CD4-positive, alpha-beta T cell treated with Interleukin-10 for 1 hour (primary cell): ENCODE measurements around the gene STK10.

Experiments used
- DNase-seq: peaks from one replicate; pipeline ENCODE4 v3.0.0-alpha.2; 2020

Gene STK10

GRCh38 chr5:172105811-172106210 is 82.2 kb downstream of the STK10 start:
- DNase-seq, result no peak

DNA sequence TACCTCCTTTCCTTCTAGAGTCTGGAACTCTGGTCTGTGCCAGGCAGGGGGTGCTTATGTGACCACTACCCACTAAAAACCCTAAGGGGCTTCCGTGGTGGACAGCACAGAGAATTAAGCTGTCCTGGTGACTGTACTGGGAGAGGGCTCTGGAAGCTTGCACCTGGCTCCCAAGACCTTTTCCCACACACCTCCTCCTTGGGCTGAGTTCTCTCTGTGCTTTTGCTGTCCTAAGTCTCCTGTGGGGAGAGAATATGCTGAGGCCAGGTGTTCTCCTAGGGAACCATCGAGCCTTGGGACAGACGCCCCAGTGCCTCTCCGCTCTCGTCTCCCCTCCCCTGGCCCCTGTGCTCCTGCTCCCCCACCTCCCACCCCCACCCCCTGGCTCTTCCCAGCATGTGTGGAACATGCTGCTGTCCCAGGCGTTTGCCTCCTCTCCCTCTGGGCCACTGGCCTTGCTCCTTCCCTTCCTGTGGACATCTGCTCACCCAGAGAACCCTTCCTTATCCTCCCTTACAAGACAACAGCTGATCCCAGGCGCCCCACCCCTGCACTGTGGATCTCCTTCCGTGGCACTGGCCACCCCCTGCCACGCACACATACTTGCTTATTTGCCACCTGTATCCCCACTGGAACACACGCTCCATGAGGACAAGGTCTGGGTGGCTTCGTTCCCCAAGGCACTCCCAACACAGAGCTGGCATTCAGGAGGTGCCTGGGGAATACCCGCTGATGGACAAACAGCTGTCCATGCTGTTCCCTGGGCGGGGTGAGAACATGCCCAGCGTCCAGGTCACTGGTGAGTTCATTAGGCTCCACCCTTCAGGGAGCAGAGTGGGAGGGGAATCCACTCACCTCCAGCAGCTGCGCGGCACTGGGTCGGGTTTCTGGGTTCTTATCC is 83.0 kb downstream of the STK10 start:
- DNase-seq, result no peak

- no peak for DNase-seq
Measured at GRCh38 chr5:172104021-172104420, 84.0 kb downstream of the STK10 start.

DNA sequence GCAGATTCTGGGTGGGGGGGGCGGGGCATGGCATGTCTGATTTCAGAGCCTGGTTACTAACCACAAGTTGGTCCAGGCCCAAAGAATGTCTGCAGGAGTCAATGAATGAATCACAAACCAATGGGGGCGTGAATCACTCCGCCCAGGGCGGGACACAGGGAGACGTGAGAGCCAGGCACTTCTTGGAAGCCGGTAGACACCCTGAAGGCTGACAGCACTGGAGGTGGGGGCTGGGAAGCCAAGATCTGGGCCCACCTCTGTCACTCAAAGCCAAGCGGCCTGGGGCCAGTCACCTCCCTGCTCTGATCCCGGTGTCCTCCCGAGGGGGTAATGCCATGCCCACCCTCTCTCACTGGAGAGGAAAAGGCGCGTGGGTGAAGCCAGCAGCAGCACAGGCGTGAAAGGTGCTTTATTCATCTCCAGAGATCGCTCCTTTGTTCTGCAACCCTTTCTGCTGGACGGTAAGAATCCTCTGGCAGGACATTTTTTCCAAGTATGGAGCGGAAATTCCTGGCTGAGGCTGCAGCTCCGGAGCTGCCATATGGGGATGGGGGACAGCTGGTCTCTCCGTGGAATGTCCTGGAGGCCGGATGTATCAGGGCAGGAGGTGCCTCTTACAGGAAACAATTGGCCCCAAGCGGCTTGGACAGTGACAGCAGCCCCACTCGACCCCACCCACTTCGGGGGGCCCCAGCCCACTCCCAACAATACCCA is 85.0 kb downstream of the STK10 start:
- no peak for DNase-seq

DNA sequence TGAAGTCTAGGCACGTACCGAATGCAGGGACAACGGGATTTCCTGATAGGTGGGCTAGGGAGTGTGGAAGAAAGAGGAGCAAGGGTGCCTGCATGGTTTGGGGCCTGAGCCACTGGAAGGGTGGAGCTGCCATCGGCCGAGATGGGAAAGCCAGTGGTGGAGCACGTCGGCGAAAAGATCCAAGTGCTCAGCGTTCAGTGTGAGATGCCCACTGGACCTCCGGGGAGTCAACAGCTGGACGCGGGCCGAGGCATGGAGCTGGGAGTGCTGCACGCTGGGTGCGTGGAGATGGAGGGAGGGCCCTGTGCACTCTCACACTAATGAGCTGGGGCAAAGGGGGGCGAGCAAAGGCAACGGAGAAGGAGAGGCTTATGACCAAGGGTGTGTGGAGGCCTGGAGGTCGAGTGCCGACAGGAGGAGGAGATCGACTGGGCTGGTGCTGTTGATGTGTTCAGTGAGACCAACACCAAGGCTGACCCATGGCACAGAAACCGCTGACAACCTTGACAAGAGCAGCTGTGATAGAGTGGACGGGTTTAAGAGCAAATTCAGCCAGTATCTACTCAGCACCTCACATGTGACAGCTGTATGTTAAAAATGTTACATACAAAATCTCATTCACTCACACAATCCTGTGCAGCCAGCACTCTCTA is 85.7 kb downstream of the STK10 start:
- no peak for DNase-seq

GRCh38 chr5:172101547-172102217 is 86.3 kb downstream of the STK10 start:
- DNase-seq, result no peak

GRCh38 chr5:172098883-172099282 is 89.1 kb downstream of the STK10 start:
- no peak for DNase-seq

DNA sequence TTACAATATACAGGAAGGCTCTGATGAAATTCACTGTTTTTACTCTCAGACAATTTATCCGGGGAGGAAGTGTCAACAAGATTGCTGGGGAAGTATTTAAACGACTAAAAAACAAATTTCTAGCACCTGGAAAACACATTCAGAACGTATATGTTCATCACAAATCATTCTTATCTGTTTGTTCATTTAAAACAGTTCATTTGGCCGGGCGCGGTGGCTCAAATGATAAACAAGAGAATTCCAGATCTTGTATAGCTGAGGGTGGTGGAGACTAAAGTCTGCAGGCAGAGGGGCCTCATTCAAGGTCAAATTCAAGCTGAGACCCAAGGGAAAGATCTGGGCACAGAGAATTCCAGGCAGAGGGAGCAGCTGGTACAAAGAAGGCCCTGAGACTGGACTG is 90.0 kb downstream of the STK10 start:
- DNase-seq, result no peak

DNA sequence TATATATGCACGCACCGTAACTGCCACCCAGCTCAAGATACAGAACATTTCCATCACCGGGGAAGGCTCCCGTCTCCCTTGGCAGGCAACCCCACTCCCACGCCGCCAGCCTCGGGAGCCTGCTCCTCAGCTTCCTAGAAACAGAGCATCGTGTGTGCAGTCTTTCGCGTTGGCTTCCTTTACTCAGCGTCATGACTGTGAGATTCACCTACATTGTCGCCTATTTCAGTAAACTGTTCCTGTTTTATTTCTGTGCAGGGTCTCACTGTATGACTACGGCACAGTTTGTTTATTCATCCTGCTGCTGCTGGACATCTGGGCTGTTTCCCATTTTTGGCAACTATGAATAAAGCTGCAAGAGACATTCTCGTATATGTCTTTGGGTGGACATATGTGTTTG is 90.7 kb downstream of the STK10 start:
- DNase-seq, result no peak

DNA sequence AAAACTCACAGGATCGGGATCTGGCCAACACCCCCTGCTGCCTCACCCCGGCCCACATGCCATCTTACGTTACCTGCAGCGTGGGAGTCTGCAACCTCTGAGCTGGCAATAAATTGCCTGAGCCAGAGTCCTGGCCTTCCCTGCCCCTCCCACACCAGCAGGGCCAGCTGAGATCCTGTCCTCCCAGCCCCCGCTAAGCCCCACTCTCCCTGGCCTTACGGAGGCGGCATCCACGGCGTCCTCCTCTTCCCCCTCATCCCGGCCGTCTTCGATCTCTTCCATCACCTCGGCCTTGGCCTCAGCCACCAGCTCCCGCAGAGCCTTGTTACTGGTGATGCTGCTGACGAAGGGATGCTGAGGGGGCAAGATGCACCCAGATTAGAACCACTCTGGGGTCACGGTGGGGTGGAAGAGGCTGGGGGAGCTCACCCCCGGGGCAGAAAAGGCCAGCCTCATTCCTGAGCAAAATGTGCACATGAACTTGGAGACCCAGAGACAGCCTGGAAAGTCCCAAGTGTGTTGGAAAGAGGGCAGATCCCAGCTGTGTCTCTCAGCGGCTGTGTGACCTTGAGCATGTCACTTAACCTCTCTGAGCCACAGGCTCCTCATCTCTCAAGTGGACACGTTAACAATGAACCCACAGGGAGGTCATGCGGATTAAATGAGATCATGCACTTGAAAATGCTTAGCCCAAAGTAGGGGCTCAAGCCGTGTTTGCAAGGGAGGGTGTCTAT is 91.7 kb downstream of the STK10 start:
- no peak for DNase-seq

DNA sequence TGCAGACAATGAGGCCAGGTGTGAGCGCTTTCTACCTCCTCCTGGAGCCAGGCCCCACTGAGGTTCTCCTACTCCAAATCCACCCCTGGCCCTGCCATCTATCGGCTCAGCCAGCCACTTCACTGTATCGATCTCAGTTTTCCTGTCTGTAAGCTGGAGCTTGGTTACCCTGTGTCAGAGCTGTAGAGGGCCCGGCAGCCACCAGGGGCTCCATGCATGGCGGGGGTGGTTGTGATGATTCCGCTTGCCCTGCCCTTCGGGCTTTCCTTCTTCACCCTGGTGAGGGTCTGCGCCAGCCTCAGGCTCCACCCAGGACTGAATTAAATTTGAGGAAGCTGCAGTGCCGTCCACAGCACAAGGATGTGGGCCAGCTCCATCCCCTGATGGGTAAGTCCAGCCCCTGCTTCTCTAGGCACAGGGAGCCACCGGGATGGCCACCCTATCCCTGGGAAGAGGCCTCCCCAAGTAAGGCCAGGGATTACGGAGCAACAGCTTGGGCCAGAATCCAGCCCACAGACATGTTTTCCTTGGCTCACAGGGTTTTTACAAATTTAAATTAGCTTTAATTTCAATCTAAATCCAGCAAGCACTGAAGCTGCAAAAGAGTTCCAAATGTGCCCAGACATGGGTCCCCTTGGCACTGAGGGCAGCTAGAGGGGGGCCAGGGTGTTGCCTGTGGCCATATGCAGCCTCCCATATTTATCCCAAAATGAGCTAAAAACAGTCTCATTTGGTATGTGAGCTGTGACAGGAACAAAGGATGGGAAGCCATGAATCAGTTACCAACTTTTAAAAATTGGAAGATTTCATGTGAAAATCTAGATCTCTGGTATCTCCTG is 92.4 kb downstream of the STK10 start:
- no peak for DNase-seq

GRCh38 chr5:172093965-172094364 is 94.1 kb downstream of the STK10 start:
- DNase-seq, result no peak

GRCh38 chr5:172093559-172093958 is 94.5 kb downstream of the STK10 start:
- no peak for DNase-seq

- no peak for DNase-seq
Measured at GRCh38 chr5:172091956-172092732, 95.9 kb downstream of the STK10 start.

GRCh38 chr5:172090976-172091547 is 97.0 kb downstream of the STK10 start:
- DNase-seq, result no peak

DNA sequence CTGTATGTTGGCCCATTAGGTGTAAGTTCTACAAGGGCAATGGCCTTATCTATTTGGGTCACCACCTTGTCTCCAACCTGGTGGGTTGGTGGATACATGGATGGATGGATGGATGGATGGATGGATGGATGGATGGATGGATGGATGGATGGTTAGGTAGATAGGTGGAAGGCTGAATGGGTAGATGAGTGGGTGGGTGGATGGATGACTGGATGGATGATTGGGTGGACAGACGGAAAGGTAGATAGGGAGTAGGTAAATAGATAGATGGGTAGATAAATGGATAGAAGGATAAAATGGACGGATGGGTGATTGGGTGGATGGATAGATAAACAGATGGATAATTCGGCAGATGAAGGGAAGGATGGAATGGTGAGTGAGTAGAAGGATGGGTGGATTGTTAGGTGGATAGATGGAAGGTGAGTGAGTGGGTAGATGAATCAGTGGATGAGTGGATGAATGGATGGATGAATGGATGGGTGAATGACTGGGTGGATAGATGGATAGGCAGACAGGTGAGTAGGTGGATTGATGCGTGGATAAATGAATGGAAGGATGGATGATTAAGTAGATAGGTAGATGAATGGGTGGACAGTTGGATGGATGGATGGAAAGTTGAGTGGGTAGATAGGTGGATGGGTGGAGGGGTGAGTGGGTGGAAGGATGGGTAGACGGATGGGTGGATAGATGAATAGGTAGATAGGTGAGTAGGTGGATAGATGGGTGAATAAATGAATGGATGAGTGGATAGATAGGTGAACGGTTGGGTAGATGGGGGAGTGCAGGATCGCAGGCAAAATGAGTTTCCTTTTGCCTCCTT is 98.5 kb downstream of the STK10 start:
- DNase-seq, result no peak

GRCh38 chr5:172088801-172089200 is 99.2 kb downstream of the STK10 start:
- no peak for DNase-seq

- no peak for DNase-seq
Measured at GRCh38 chr5:172086194-172086975, 101.6 kb downstream of the STK10 start.

- DNase-seq, result no peak
Measured at GRCh38 chr5:172085738-172086137, 102.3 kb downstream of the STK10 start.
